H1 (cell line): ENCODE results near the gene TBR1. TPM values are rescaled to one million over a fixed set of nuclear protein-coding genes. Genes with fewer than 3 reads are reported as not detected.

Experiments
- CTCF ChIA-PET: fragments of 300-600 bp; sonication (Branson Sonifier 250); formaldehyde crosslinking; loops from one replicate; lab custom pipeline; 2021; ENCODE audit not compliant: partially characterized antibody; lab: Charles Lee
- POLR2A ChIA-PET: fragments of 300-600 bp; sonication (Branson Sonifier 250); formaldehyde crosslinking; loops from one replicate; lab custom pipeline; 2021; ENCODE audit warnings: inconsistent platforms; ENCODE audit not compliant: partially characterized antibody; lab: Charles Lee
- DNase-seq, 2 experiments: peaks; one replicate each; pipeline versions ENCODE4 v3.0.0 to v3.0.0-alpha.2; 2010 to 2022; ENCODE audit warnings: low spot score in 2 of 2, low read depth in 1 of 2, mixed read lengths in 1 of 2
- FAIRE-seq: peaks from 2 replicates; lab custom pipeline; 2011; peaks lifted over from hg19 to GRCh38; lab: Jason Lieb, UNC
- H2AFZ ChIP-seq: 2 replicates; pipeline ENCODE4 v1.8.1; 2012; ENCODE audit warnings: low read length, inconsistent platforms
- H2AK5ac ChIP-seq: 2 replicates; pipeline ENCODE4 v1.6.1; 2013; ENCODE audit warnings: low read depth, low read length
- H2BK120ac ChIP-seq: replicated peaks from 2 replicates; pipeline ENCODE3; 2013; ENCODE audit warnings: low read depth, low read length, inconsistent platforms
- H2BK12ac ChIP-seq: 2 replicates; pipeline ENCODE4 v1.6.1; 2013; ENCODE audit warnings: low read depth, low read length
- H2BK15ac ChIP-seq: 2 replicates; pipeline ENCODE4 v1.6.1; 2013; ENCODE audit warnings: low read length
- H2BK20ac ChIP-seq: 2 replicates; pipeline ENCODE4 v1.6.1; 2013; ENCODE audit warnings: low read length
- H2BK5ac ChIP-seq: 2 replicates; pipeline ENCODE4 v1.6.1; 2013; ENCODE audit warnings: low read depth, low read length
- H3K14ac ChIP-seq: 2 replicates; pipeline ENCODE4 v1.6.1; 2013; ENCODE audit warnings: inconsistent platforms; ENCODE audit not compliant: insufficient read length
- H3K18ac ChIP-seq: 2 replicates; pipeline ENCODE4 v1.6.1; 2013; ENCODE audit warnings: low read length; ENCODE audit errors: extremely low read depth
- H3K23ac ChIP-seq: 2 replicates; pipeline ENCODE4 v1.6.1; 2013; ENCODE audit warnings: inconsistent platforms; ENCODE audit not compliant: insufficient read length
- H3K23me2 ChIP-seq: 2 replicates; pipeline ENCODE4 v1.6.1; 2013; ENCODE audit warnings: low read depth, low read length
- H3K27ac ChIP-seq: 2 replicates; pipeline ENCODE4 v1.6.1; 2011; ENCODE audit warnings: low read depth, low read length, inconsistent platforms
- H3K27me3 ChIP-seq, 4 experiments: replicated peaks in 1 of 4; 1 replicate in 1 of 4; 2 replicates in 3 of 4; pipeline versions ENCODE4 v1.6.1 to v1.8.1; 2011 to 2013; ENCODE audit warnings: low read length in 3 of 4, mild to moderate bottlenecking in 3 of 4, inconsistent platforms in 2 of 4, mixed read lengths in 2 of 4, moderate library complexity in 1 of 4; ENCODE audit not compliant: control insufficient read depth in 3 of 4, insufficient read depth in 3 of 4; ENCODE audit errors: extremely low read depth in 1 of 4
- H3K36me3 ChIP-seq, 4 experiments: 2 replicates each; pipeline versions ENCODE4 v1.6.1 to v1.8.1; 2011 to 2013; ENCODE audit warnings: mild to moderate bottlenecking in 4 of 4, low read length in 3 of 4, moderate library complexity in 2 of 4, control low read depth in 1 of 4, inconsistent platforms in 1 of 4; ENCODE audit not compliant: insufficient read depth in 4 of 4, control insufficient read depth in 2 of 4
- H3K4ac ChIP-seq: replicated peaks from 2 replicates; pipeline ENCODE3; 2013; ENCODE audit warnings: low read length, low read depth, mixed read lengths, inconsistent platforms; ENCODE audit not compliant: insufficient read length
- H3K4me1 ChIP-seq, 4 experiments: replicated peaks in 1 of 4; 1 replicate in 1 of 4; 2 replicates in 3 of 4; pipeline versions ENCODE4 v1.6.1 to v1.8.1; 2011 to 2013; ENCODE audit warnings: low read length in 3 of 4, inconsistent platforms in 2 of 4, mixed read lengths in 1 of 4; ENCODE audit not compliant: insufficient read depth in 4 of 4, control insufficient read depth in 3 of 4
- H3K4me2 ChIP-seq, 2 experiments: 2 replicates each; pipeline versions ENCODE4 v1.6.1 to v1.8.1; 2011 to 2013; ENCODE audit warnings: low read depth in 2 of 2, low read length in 2 of 2, control low read depth in 1 of 2, inconsistent platforms in 1 of 2, mild to moderate bottlenecking in 1 of 2; ENCODE audit not compliant: insufficient read depth in 1 of 2
- H3K4me3 ChIP-seq, 4 experiments: fragments of 200-600, 300-600 bp in 1 of 4; sonication (generic), shearing (Covaris generic), sonication (Bioruptor Twin) in 1 of 4; 2 replicates each; pipeline versions ENCODE4 v1.5.1 to v1.8.1; 2011 to 2016; ENCODE audit warnings: low read length in 4 of 4, low read depth in 3 of 4, control low read depth in 2 of 4, inconsistent platforms in 2 of 4, mild to moderate bottlenecking in 2 of 4, mixed read lengths in 1 of 4, moderate library complexity in 1 of 4; ENCODE audit not compliant: insufficient read depth in 2 of 4; ENCODE audit errors: extremely low read depth in 1 of 4
- H3K56ac ChIP-seq: replicated peaks from 2 replicates; pipeline ENCODE3; 2013; ENCODE audit warnings: low read depth, mild to moderate bottlenecking, mixed read lengths, low read length, inconsistent platforms; ENCODE audit not compliant: insufficient read length
- H3K79me1 ChIP-seq: 2 replicates; pipeline ENCODE4 v1.6.1; 2013; ENCODE audit warnings: low read depth, low read length, control low read depth
- H3K79me2 ChIP-seq, 2 experiments: 2 replicates each; pipeline versions ENCODE4 v1.6.1 to v1.8.1; 2012 to 2013; ENCODE audit warnings: low read length in 2 of 2, mild to moderate bottlenecking in 2 of 2, inconsistent platforms in 1 of 2; ENCODE audit not compliant: insufficient read depth in 2 of 2, control insufficient read depth in 1 of 2
- H3K9ac ChIP-seq, 4 experiments: replicated peaks in 1 of 4; 1 replicate in 1 of 4; 2 replicates in 3 of 4; pipeline versions ENCODE4 v1.6.1 to v1.8.1; 2011 to 2013; ENCODE audit warnings: low read depth in 3 of 4, low read length in 3 of 4, control low read depth in 2 of 4, mild to moderate bottlenecking in 2 of 4, moderate library complexity in 2 of 4, inconsistent platforms in 1 of 4; ENCODE audit errors: extremely low read depth in 1 of 4
- H3K9me3 ChIP-seq, 2 experiments: 2 replicates each; pipeline versions ENCODE4 v1.6.1 to v1.8.1; 2012 to 2013; ENCODE audit warnings: mild to moderate bottlenecking in 2 of 2, moderate library complexity in 2 of 2, control low read depth in 1 of 2, inconsistent platforms in 1 of 2, low read depth in 1 of 2, low read length in 1 of 2, mixed read lengths in 1 of 2; ENCODE audit not compliant: insufficient read depth in 2 of 2
- H4K20me1 ChIP-seq, 2 experiments: replicated peaks in 1 of 2; 2 replicates each; pipeline versions ENCODE3 to v1.8.1; 2011 to 2013; ENCODE audit warnings: inconsistent platforms in 2 of 2, low read length in 2 of 2, mild to moderate bottlenecking in 1 of 2; ENCODE audit not compliant: insufficient read depth in 2 of 2, control insufficient read depth in 1 of 2
- H4K5ac ChIP-seq: 2 replicates; pipeline ENCODE4 v1.6.1; 2013; ENCODE audit warnings: low read length, low read depth, mixed read lengths, inconsistent platforms; ENCODE audit not compliant: insufficient read length
- H4K8ac ChIP-seq: 2 replicates; pipeline ENCODE4 v1.8.0; 2013; ENCODE audit warnings: mild to moderate bottlenecking, moderate library complexity, low read length, inconsistent platforms; ENCODE audit not compliant: insufficient read depth; ENCODE audit errors: extremely low read depth
- H4K91ac ChIP-seq: replicated peaks from 2 replicates; pipeline ENCODE3; 2013; ENCODE audit warnings: low read length, mixed read lengths, inconsistent platforms; ENCODE audit not compliant: insufficient read length
- ASH2L ChIP-seq: fragments of 200-600, 300-600 bp; sonication (generic); IDR thresholded peaks from one replicate; pipeline ENCODE4 v1.7.1; 2017; ENCODE audit warnings: low read length
- HDAC6 ChIP-seq: IDR thresholded peaks from one replicate; pipeline ENCODE4 v1.7.1; 2012; ENCODE audit warnings: low read depth, mild to moderate bottlenecking, inconsistent platforms, low read length, moderate library complexity
- JUN ChIP-seq: IDR thresholded peaks from 2 replicates; pipeline ENCODE4 v1.6.1; 2011; ENCODE audit warnings: low read depth, mild to moderate bottlenecking, improper control_type of control experiment, low read length
- RNF2 ChIP-seq: fragments of 200-900, 300-1000 bp; sonication (generic); IDR thresholded peaks from 2 replicates; pipeline ENCODE4 v1.7.1; 2016; ENCODE audit warnings: borderline replicate concordance, low read depth, mild to moderate bottlenecking, antibody characterized with exemption, low read length; ENCODE audit not compliant: poor library complexity, severe bottlenecking; ENCODE audit errors: missing control alignments
- SIN3A ChIP-seq, 2 experiments: IDR thresholded peaks in 1 of 2; conservative IDR thresholded peaks in 1 of 2; 2 replicates each; pipeline ENCODE4 v1.6.1; 2011 to 2012; ENCODE audit warnings: low read length in 2 of 2, improper control_type of control experiment in 1 of 2, low read depth in 1 of 2, mild to moderate bottlenecking in 1 of 2
- TAF7 ChIP-seq: optimal IDR thresholded peaks from 2 replicates; pipeline ENCODE3; 2011; ENCODE audit warnings: low read depth, mild to moderate bottlenecking, inconsistent platforms, low read length, moderate library complexity, borderline replicate concordance
- WGBS, 2 experiments: shearing (Covaris generic) in 1 of 2; methylation state at CpG; one replicate each; pipeline versions ENCODE4 v1.1.6 to v1.1.7; 2013 to 2015; ENCODE audit warnings: low lambda C conversion rate in 2 of 2, mixed read lengths in 2 of 2, inconsistent platforms in 1 of 2, low coverage in 1 of 2, missing lambda C conversion rate in 1 of 2; ENCODE audit not compliant: insufficient replicate concordance in 2 of 2, insufficient coverage in 1 of 2, insufficient read length in 1 of 2; ENCODE audit errors: extremely low coverage in 1 of 2, missing lambda C conversion rate in 1 of 2; 5-methylcytosine and 5-hydroxymethylcytosine counted together
- polyA plus RNA-seq, 7 experiments: library from polyadenylated mRNA; depleted of rRNA in 3 of 7; stranded (reverse) in 5 of 7; unstranded in 2 of 7; fragments of >200 nt in 5 of 7; fragments of 200-250 nt in 2 of 7; gene quantifications; 1 replicate in 5 of 7; 2 replicates in 1 of 7; 4 replicates in 1 of 7; pipeline versions ENCODE4 v1.2.1 to v1.2.3, GENCODE V29; 2011 to 2013; ENCODE audit warnings: missing spikeins in 2 of 7, mixed read lengths in 2 of 7
- total RNA-seq: library from RNA; stranded (reverse); fragmentation: NEBNext Ultra II Directional; extraction: Animal tissue kit (Norgen Biotek cat#: 25700); gene quantifications from 2 replicates; pipeline ENCODE4 v1.2.1, GENCODE V29; 2021

Gene TBR1
- total and polyA plus RNA-seq, 2 of the 8 experiments (the other 6 are each of a cell fraction or from before 2014, with no cell fraction given): not detected

DNA sequence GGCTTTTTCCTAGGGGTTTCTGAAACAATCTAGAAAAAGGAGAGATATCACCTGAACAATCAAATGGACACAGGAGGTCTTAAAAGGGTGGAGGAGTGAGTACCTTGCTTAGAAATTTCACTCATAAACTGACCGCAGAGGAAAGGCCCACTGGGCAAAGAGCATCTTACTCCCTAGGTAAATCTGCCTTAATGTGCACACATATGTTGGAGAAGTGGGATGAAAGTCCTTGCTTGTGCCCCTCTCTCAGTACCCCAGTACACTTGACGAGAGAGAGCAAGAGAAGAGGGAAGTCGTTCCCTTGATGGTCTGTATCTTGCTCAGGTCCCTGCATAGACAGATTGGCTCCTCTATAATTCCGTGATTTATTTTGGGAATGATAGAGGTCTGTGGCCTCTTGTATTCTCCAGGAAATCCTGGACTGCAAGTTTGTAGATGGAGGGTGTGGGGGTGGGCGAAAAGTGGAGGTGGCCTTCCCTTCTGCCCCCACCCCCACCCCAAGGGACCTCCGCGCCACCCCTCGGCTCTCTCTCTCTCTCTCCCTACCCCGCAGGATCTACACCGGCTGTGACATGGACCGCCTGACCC is 6.8 kb downstream of the TBR1 start:
- H3K14ac ChIP-seq: no peak overlapping the region
- peaks cover 3 to 16% (median 7%) of the 10 kb centered on the region in 4 experiments for H3K4me1 ChIP-seq
- H2BK5ac ChIP-seq: no peak overlapping the region
- H4K20me1 ChIP-seq: peaks cover 3 to 27% of the 10 kb centered on the region in 2 experiments
- H3K56ac ChIP-seq: no peak overlapping the region
- no peak for TF ChIP-seq TAF7
- TF ChIP-seq JUN: no peak
- no peak for TF ChIP-seq HDAC6
- TF ChIP-seq SIN3A (conservative IDR thresholded peaks at IDR 0.05 in 1 of 2, IDR thresholded peaks at IDR 0.05 in 1 of 2; ENCODE audit: low read depth in 1 of 2, low read length in 2 of 2): no peak
- no peak for TF ChIP-seq ASH2L
- TF ChIP-seq RNF2: peak; percentile 5
- CTCF ChIA-PET: no interaction called here
- no peak for FAIRE-seq
- H3K79me1 ChIP-seq: no peaks in the 10 kb centered on the region
- no peaks in the 10 kb centered on the region for H3K79me2 ChIP-seq
- no peak overlapping the region for H4K8ac ChIP-seq
- H3K9me3 ChIP-seq: no peaks in the 10 kb centered on the region
- H3K23me2 ChIP-seq: peaks cover 12% of the 10 kb centered on the region
- no peak overlapping the region for H2BK15ac ChIP-seq
- peak overlapping the region in 2 of 4 experiments; percentile 24 to 57; a peak in 4 of 8 replicates for H3K4me3 ChIP-seq
- no peak overlapping the region; the same call in 1 of the 2 replicates for H2BK12ac ChIP-seq
- H3K18ac ChIP-seq: no peak overlapping the region
- peaks cover 86 to 100% (median 98%) of the 10 kb centered on the region in 4 experiments for H3K27me3 ChIP-seq
- POLR2A ChIA-PET: no interaction called here
- H3K36me3 ChIP-seq: peaks cover 0 to 2% (median 0%) of the 10 kb centered on the region in 4 experiments; a peak in 1 of 8 replicates
- H4K91ac ChIP-seq: no peak overlapping the region
- H3K27ac ChIP-seq: no peak overlapping the region
- no peak for DNase-seq
- H3K9ac ChIP-seq: no peak overlapping the region
- no peak overlapping the region for H2BK120ac ChIP-seq
- H3K23ac ChIP-seq: no peak overlapping the region
- H4K5ac ChIP-seq: no peak overlapping the region
- H2AFZ ChIP-seq: no peak overlapping the region
- H2BK20ac ChIP-seq: 0 out of 2 replicates have a peak overlapping the region, but pooled peaks have one; percentile 95
- WGBS, 2 experiments: 7% methylated on average over 4 of the region's 11 CpGs; no CpG with 5 or more reads in 1 of the 2 experiments
- H3K4me2 ChIP-seq: peak overlapping the region; percentile 72 to 99
- H3K4ac ChIP-seq: no peak overlapping the region
- no peak overlapping the region for H2AK5ac ChIP-seq
